Measurements from ENCODE around the gene NOX4.
"Not testable (repeated sequence)": the region's sequence is repeated elsewhere in the genome, so short reads cannot be mapped to it uniquely, and the experiment has no call there.

- TF ChIP-seq REST (IDR thresholded peaks at IDR 0.05; ENCODE audit: insufficient replicate concordance, low read depth); POLR2AphosphoS5 (IDR thresholded peaks at IDR 0.05; ENCODE audit: low read depth): not testable (repeated sequence)
Measured at GRCh38 chr11:89391654-89392053, 99.5 kb downstream of the NOX4 start.

Measured in HL-60 (cell line).